ENCODE results near the gene NEUROG1. TPM values are rescaled to one million over a fixed set of nuclear protein-coding genes. Genes with fewer than 3 reads are reported as not detected.

NEUROG1 gene
- total RNA-seq, 1 donor from 2014 or later: 3.7 TPM

DNA sequence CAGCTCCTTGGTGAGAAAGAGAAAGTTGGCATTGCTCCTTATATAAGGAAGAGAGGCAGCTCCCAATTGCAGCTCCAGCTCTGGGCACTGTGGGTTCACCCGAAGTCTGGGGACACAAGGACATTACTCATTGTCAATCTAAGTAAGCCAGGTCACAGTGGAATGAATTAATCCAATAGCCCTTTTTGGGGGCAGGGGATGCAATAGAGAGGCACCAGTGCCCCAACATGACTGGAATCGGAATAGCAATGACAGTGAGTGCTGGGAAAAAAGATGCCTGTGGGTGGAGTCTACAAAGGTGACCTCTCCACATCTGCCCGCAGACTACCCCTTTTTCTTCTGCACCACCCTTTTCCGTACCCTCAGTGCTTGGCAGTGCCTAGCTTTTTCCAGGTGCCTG is 11.1 kb upstream of the NEUROG1 start:
- TF ChIP-seq, protein P1, sequence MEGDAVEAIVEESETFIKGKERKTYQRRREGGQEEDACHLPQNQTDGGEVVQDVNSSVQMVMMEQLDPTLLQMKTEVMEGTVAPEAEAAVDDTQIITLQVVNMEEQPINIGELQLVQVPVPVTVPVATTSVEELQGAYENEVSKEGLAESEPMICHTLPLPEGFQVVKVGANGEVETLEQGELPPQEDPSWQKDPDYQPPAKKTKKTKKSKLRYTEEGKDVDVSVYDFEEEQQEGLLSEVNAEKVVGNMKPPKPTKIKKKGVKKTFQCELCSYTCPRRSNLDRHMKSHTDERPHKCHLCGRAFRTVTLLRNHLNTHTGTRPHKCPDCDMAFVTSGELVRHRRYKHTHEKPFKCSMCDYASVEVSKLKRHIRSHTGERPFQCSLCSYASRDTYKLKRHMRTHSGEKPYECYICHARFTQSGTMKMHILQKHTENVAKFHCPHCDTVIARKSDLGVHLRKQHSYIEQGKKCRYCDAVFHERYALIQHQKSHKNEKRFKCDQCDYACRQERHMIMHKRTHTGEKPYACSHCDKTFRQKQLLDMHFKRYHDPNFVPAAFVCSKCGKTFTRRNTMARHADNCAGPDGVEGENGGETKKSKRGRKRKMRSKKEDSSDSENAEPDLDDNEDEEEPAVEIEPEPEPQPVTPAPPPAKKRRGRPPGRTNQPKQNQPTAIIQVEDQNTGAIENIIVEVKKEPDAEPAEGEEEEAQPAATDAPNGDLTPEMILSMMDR (conservative IDR thresholded peaks at IDR 0.05): no peak
- Mint-ChIP-seq H3K4me1 (ENCODE audit: unreplicated experiment) (peaks cover 19% of the 10 kb centered on the region), H3K9me3 (no peaks in the 10 kb centered on the region), H3K4me3 (no peak overlapping the region), H3K27me3 (peaks cover 92% of the 10 kb centered on the region), H3K36me3 (no peaks in the 10 kb centered on the region), H3K27ac (no peak overlapping the region)
- DNase-seq (ENCODE audit: extremely low spot score, unreplicated experiment): no peak

DNA sequence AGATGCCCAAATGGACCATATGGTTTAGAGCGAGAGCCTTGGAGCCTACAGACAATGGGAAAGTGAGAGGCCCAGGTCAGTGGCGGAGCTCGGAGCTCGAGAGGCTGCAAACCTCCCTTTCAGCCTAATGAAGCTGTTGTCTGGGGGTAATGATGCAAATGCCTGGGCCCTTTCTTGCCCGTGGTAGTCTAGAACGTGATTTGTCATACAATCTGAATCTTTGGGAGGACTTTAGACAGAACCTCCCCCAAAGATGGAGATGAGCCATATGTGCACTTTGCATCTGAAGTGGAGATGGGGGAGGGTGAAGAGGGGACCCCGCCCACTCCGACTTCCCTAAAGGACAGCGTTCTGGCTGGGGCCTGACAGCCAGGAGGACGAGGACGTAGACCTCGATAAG is 10.3 kb upstream of the NEUROG1 start:
- Mint-ChIP-seq H3K4me3 (no peak overlapping the region), H3K4me1 (ENCODE audit: unreplicated experiment) (peaks cover 21% of the 10 kb centered on the region)

DNA sequence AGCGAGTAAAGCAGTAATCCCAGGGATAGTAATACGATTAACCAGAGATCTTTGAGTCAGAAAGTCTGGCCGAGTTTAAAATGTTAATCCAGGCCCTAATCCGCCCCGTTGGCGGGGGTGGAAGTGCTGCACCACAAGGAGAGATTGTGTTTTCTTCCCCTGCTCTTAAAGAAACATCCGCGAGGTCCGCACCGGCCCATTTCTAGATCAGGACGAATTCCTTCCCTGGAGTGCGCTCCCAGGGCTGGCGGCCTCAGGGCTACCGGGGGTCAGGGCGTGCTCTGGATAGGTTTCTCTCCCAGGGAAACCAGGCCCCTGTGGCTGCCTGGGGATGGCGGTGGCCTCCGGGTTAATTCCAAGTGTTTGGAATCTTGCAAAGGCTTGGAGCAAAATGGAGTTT is 9.3 kb upstream of the NEUROG1 start:
- TF ChIP-seq, protein P1 (conservative IDR thresholded peaks at IDR 0.05): no peak
- peaks cover 24% of the 10 kb centered on the region for H3K4me1 Mint-ChIP-seq (ENCODE audit: unreplicated experiment)
- H3K27ac Mint-ChIP-seq: no peak overlapping the region
- H3K36me3 Mint-ChIP-seq: no peaks in the 10 kb centered on the region
- H3K4me3 Mint-ChIP-seq: peak overlapping the region; percentile 82
- H3K9me3 Mint-ChIP-seq: no peaks in the 10 kb centered on the region
- H3K27me3 Mint-ChIP-seq: peaks cover 97% of the 10 kb centered on the region
- no peak for DNase-seq (ENCODE audit: extremely low spot score, unreplicated experiment)

More for the DNA sequence above, 10.3 kb upstream of the NEUROG1 start:
- no peaks in the 10 kb centered on the region for H3K36me3 Mint-ChIP-seq
- DNase-seq (ENCODE audit: extremely low spot score, unreplicated experiment): no peak
- no peak overlapping the region for H3K27ac Mint-ChIP-seq
- TF ChIP-seq, protein P1 (conservative IDR thresholded peaks at IDR 0.05): no peak
- peaks cover 95% of the 10 kb centered on the region for H3K27me3 Mint-ChIP-seq
- H3K9me3 Mint-ChIP-seq: no peaks in the 10 kb centered on the region

DNA sequence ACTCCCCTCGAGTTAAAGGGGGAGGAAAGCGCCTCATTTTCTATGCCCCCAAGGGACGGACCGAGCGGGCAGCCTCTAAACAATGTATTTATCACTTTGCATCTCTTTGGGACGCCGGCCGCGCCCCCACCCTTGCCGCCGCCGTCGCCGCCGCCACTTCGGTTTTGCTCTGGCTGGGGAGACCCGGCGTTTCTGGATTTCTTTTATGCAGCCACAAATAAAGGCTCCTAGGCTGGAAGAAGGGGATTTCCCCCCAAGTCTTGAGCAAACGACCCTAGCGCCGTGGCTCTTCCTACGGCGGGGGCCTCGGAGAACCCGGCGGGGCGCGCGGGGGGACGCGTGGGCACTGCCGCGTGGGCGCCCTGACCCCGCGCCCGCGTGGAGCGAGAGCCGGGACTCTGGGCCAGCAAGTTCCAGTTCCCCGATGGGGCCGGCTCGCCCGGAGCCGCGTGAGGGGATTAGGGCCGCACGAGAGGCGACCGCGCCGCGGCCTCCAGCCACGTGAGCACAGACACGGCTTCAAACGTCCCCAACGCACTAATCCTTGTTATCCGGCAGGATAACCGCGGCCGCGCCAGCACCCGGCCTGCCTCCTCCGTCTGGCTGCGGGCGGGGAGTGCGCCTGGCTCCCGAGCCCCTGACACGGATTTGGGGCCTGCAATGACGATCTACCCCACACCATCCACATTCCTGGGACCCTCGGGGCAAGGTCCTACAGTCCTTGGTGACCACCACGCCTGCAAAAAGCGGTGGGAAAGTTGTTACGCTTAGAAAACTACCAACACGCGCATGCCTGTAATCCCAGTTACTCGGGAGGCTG is 7.9 kb upstream of the NEUROG1 start:
- no peak for DNase-seq (ENCODE audit: extremely low spot score, unreplicated experiment)
- H3K4me3 Mint-ChIP-seq: peak overlapping the region; percentile 82
- H3K27me3 Mint-ChIP-seq: peaks cover 97% of the 10 kb centered on the region
- H3K36me3 Mint-ChIP-seq: no peaks in the 10 kb centered on the region
- H3K4me1 Mint-ChIP-seq (ENCODE audit: unreplicated experiment): peaks cover 24% of the 10 kb centered on the region
- TF ChIP-seq, protein P1 (conservative IDR thresholded peaks at IDR 0.05): no peak
- H3K9me3 Mint-ChIP-seq: no peaks in the 10 kb centered on the region
- no peak overlapping the region for H3K27ac Mint-ChIP-seq

DNA sequence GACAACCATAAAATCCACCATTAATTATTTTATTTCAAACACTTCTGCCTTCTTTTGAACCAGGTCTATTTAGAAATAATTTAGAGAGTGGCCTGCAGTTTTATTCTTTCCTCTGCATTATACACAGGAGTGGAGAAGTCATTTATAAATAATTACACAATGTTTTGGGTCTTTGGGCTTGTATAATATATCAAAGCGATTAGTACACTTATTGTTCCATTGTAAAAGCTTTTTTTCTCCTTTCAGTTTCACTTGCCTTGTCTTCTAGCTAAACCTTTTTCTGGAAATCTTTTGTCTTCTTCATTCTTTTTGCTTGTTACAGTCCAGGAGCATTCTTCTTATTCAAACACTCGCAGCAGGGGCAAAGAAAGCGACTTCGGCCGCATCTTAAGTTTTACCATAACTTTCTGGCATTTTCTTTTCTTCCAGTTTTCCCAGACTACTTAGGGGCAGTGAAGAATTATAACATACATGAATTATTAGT is 7.3 kb upstream of the NEUROG1 start:
- Mint-ChIP-seq H3K27me3 (peaks cover 97% of the 10 kb centered on the region), H3K4me3 (peak overlapping the region; percentile 65), H3K9me3 (no peaks in the 10 kb centered on the region), H3K27ac (no peak overlapping the region), H3K36me3 (no peaks in the 10 kb centered on the region), H3K4me1 (ENCODE audit: unreplicated experiment) (peaks cover 24% of the 10 kb centered on the region)
- TF ChIP-seq, protein P1 (conservative IDR thresholded peaks at IDR 0.05): no peak
- DNase-seq (ENCODE audit: extremely low spot score, unreplicated experiment): no peak
